ENCODE data around the gene GAL3ST2. TPM values are rescaled to one million over a fixed set of nuclear protein-coding genes. Genes with fewer than 3 reads are reported as not detected.

The GAL3ST2 gene
- total RNA-seq, 1 experiment from 2014 or later: 6.8 TPM

DNA sequence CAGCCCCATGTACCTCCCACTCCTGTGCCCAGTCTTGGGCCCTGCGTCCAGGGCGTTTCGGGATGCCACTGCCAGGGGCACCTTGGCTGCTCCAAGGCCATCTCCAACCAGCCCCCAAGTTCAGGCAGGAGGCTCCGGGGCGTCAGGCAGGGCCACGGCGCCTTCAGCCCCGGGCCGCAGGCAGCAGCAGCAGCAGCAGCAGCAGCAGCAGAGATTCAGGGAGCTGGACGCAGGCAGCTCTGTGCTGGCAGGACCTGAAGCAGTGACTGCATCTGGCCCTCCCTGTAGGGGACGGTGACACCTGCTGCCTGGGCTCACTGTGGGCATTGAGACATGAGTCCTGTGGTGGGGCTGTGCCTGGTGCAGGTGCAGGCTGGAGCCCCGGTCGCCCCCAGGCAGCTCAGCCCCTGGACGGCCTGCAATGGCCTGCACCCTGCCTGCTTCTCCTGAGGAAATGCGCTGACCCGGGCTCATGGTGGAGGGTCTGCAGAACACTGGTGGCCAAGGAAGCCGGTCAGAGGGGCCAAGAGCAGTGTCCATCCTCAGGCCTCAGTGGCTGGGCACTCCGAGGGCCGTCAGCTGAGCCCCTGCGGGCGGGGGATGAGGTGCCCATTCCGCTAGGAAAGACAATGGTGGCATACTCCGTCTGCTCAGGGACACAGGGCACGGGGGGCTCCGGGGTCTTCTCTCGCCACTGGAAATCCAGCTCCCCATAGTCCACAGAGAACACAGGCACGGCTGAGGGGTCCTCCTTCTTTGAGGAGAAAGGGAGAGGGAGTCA, 74.1 kb downstream of the GAL3ST2 start:
- Mint-ChIP-seq H3K27ac (ENCODE audit: unreplicated experiment) (no peak overlapping the region), H3K36me3 (ENCODE audit: insufficient read depth, unreplicated experiment) (no peaks in the 10 kb centered on the region), H3K9me3 (ENCODE audit: unreplicated experiment) (no peaks in the 10 kb centered on the region), H3K27me3 (ENCODE audit: insufficient read depth, unreplicated experiment) (no peaks in the 10 kb centered on the region), H3K4me3 (ENCODE audit: unreplicated experiment) (no peak overlapping the region), H3K4me1 (ENCODE audit: low read depth, unreplicated experiment) (no peaks in the 10 kb centered on the region)
- ChIA-PET CTCF (interaction anchor here (0.7 to 0.9 kb wide), 2 partner anchors 10 to 14 kb away, joined by 3 read pairs; no protein-coding TSS in a partner anchor), POLR2A (no interaction called here)
- no peak overlapping the region for H3K4me3 ChIP-seq (ENCODE audit: low read depth, low read length)
- DNase-seq: no peak
- no peaks in the 10 kb centered on the region for H3K27me3 ChIP-seq (replicated peaks; ENCODE audit: control insufficient read depth, insufficient read depth, low read length)
- intact Hi-C loops (cut with micrococcal nuclease; ENCODE audit: unreplicated experiment): no loop called here
- H3K36me3 ChIP-seq (ENCODE audit: control insufficient read depth, insufficient read depth, low read length): no peaks in the 10 kb centered on the region
- BruUV-seq (replicated peaks): no TSS peak
- TF ChIP-seq, protein P1, sequence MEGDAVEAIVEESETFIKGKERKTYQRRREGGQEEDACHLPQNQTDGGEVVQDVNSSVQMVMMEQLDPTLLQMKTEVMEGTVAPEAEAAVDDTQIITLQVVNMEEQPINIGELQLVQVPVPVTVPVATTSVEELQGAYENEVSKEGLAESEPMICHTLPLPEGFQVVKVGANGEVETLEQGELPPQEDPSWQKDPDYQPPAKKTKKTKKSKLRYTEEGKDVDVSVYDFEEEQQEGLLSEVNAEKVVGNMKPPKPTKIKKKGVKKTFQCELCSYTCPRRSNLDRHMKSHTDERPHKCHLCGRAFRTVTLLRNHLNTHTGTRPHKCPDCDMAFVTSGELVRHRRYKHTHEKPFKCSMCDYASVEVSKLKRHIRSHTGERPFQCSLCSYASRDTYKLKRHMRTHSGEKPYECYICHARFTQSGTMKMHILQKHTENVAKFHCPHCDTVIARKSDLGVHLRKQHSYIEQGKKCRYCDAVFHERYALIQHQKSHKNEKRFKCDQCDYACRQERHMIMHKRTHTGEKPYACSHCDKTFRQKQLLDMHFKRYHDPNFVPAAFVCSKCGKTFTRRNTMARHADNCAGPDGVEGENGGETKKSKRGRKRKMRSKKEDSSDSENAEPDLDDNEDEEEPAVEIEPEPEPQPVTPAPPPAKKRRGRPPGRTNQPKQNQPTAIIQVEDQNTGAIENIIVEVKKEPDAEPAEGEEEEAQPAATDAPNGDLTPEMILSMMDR (IDR thresholded peaks at IDR 0.05; ENCODE audit: insufficient read depth in 1 of 2, low read depth in 1 of 2, low read length in 1 of 2, severe bottlenecking in 1 of 2, unreplicated experiment in 1 of 2): no peak
- H3K4me1 ChIP-seq: no peaks in the 10 kb centered on the region
- no peaks in the 10 kb centered on the region for H3K9me3 ChIP-seq

DNA sequence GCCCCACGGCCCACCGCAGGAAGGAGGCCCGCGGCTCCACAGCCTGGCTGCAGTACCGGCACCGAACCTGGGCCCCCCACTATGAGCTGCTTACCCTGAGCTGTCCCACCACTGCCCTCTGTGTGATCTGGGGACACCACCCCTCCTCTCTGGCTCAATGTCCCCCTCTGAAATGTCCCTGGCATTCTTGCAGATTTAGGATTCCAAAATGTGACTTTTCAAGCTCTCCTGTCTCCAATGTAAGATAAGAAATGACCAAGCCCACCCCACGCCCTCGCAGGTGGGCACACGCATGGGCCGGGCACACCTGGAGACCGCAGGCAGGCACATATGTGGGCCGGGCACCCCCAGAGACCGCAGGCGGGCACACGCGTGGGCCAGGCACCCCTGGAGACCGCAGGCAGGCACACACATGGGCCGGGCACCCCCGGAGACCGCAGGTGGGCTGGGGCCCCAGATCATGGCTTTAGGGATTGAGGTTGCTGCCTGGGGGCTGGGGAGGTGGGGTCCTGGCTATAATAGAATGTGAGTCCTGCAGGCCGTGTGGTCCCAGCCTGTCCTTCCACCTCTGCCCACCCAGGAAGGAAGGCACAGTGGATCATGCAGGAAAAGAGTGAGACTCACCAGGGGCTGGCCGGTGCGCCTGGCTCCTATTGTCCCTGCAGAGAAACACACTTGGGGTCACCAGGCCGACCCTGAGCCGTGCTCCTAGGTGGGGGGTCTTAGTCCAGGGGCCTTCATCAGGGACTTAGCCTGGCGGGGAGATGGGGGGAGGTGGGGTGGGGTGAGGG, 74.9 kb downstream of the GAL3ST2 start:
- Mint-ChIP-seq H3K27ac (ENCODE audit: unreplicated experiment) (no peak overlapping the region), H3K4me1 (ENCODE audit: low read depth, unreplicated experiment) (no peaks in the 10 kb centered on the region), H3K36me3 (ENCODE audit: insufficient read depth, unreplicated experiment) (no peaks in the 10 kb centered on the region), H3K9me3 (ENCODE audit: unreplicated experiment) (no peaks in the 10 kb centered on the region), H3K4me3 (ENCODE audit: unreplicated experiment) (no peak overlapping the region), H3K27me3 (ENCODE audit: insufficient read depth, unreplicated experiment) (no peaks in the 10 kb centered on the region)
- ChIA-PET CTCF (no interaction called here), POLR2A (no interaction called here)
- Histone ChIP-seq H3K4me3 (ENCODE audit: low read depth, low read length) (no peak overlapping the region), H3K36me3 (ENCODE audit: control insufficient read depth, insufficient read depth, low read length) (no peaks in the 10 kb centered on the region), H3K9me3 (no peaks in the 10 kb centered on the region), H3K4me1 (no peaks in the 10 kb centered on the region), H3K27me3 (replicated peaks; ENCODE audit: control insufficient read depth, insufficient read depth, low read length) (no peaks in the 10 kb centered on the region)
- TF ChIP-seq, protein P1 (IDR thresholded peaks at IDR 0.05; ENCODE audit: insufficient read depth in 1 of 2, low read depth in 1 of 2, low read length in 1 of 2, severe bottlenecking in 1 of 2, unreplicated experiment in 1 of 2): no peak
- no peak for DNase-seq
- no TSS peak for BruUV-seq (replicated peaks)
- intact Hi-C loops (cut with micrococcal nuclease; ENCODE audit: unreplicated experiment): no loop called here

DNA sequence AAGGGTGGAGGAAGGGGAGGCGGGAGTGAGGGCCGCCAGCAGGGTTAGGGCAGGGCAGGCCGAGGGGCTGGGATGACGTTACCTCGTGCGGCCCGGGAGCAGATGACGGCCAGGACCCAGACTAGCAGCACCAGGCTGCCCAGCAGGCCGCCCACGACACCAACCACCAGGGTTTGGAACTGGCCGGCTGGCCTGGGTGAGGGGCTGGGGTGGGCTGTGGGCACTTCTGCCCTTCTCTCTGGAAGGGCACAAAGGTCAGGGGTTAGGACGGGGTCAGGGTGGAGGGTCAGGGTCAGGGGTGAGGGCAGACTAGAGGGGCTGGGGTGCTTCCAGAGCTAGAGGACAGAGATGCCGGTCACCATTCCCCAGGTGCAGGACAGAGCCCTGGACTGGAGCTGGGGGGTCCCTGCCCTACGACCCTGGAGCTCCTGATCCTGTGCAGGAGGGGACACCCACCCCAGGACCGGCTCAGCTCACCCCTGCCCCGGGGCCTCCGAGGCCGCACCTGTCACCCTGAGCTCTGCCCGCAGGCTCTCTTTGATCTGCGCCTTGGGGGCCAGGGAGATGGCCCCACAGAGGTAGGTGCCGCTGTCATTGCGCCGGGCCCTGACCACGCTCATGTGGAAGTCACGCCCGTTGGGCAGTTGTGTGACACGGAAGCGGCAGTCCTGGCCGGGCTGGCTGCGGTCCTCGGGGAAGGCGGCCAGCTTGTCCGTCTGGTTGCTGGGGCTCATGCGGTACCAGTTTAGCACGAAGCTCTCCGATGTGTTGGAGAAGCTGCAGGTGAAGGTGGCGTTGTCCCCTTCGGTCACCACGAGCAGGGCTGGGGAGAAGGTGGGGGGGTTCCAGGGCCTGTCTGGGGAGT, 75.7 kb downstream of the GAL3ST2 start:
- no peaks in the 10 kb centered on the region for H3K9me3 Mint-ChIP-seq (ENCODE audit: unreplicated experiment)
- H3K36me3 ChIP-seq (ENCODE audit: control insufficient read depth, insufficient read depth, low read length): no peaks in the 10 kb centered on the region
- ChIA-PET POLR2A (no interaction called here), CTCF (no interaction called here)
- TF ChIP-seq, protein P1 (IDR thresholded peaks at IDR 0.05; ENCODE audit: insufficient read depth in 1 of 2, low read depth in 1 of 2, low read length in 1 of 2, severe bottlenecking in 1 of 2, unreplicated experiment in 1 of 2): no peak
- H3K4me3 ChIP-seq (ENCODE audit: low read depth, low read length): no peak overlapping the region
- no peak for DNase-seq
- no TSS peak for BruUV-seq (replicated peaks)
- H3K27me3 ChIP-seq (replicated peaks; ENCODE audit: control insufficient read depth, insufficient read depth, low read length): no peaks in the 10 kb centered on the region
- no peak overlapping the region for H3K27ac Mint-ChIP-seq (ENCODE audit: unreplicated experiment)
- H3K4me3 Mint-ChIP-seq (ENCODE audit: unreplicated experiment): no peak overlapping the region
- no peaks in the 10 kb centered on the region for H3K27me3 Mint-ChIP-seq (ENCODE audit: insufficient read depth, unreplicated experiment)
- intact Hi-C loops (cut with micrococcal nuclease; ENCODE audit: unreplicated experiment): no loop called here
- H3K9me3 ChIP-seq: no peaks in the 10 kb centered on the region
- H3K4me1 Mint-ChIP-seq (ENCODE audit: low read depth, unreplicated experiment): no peaks in the 10 kb centered on the region
- H3K36me3 Mint-ChIP-seq (ENCODE audit: insufficient read depth, unreplicated experiment): no peaks in the 10 kb centered on the region
- H3K4me1 ChIP-seq: no peaks in the 10 kb centered on the region

All from Caco-2 (cell line).